NCI-H187 (cell line): ENCODE data around the gene DHH.
"Not testable (repeated sequence)": the region's sequence is repeated elsewhere in the genome, so short reads cannot be mapped to it uniquely, and the experiment has no call there.

ENCODE experiments used
- DNase-seq, 2 experiments: peaks; one replicate each; lab custom pipeline; 2025; lab: John Stamatoyannopoulos, UW

DHH gene

GRCh38 chr12:49094160-49094974 is at the start of gene DHH:
DHH (minus strand) TSS chr12:49094801; CDS start chr12:49094512, 289 bp downstream.
- peak in 1 of 2 experiments; percentile 47 for DNase-seq

- no peak for DNase-seq
Measured at GRCh38 chr12:49144384-49144783, 49.8 kb upstream of the DHH start.

GRCh38 chr12:49138999-49139398 is 44.4 kb upstream of the DHH start:
- DNase-seq = no peak

GRCh38 chr12:49138587-49138986 is 44.0 kb upstream of the DHH start:
- DNase-seq = no peak

GRCh38 chr12:49137476-49137875 is 42.9 kb upstream of the DHH start:
- no peak for DNase-seq

- DNase-seq = not testable (repeated sequence)
Measured at GRCh38 chr12:49136997-49137396, 42.4 kb upstream of the DHH start.

- no peak for DNase-seq
Measured at GRCh38 chr12:49133590-49133989, 39.0 kb upstream of the DHH start.

- no peak for DNase-seq
Measured at GRCh38 chr12:49133014-49133413, 38.4 kb upstream of the DHH start.

GRCh38 chr12:49131894-49132461 is 37.4 kb upstream of the DHH start:
- DNase-seq = no peak

- peak; percentile 92 to 97 for DNase-seq
Measured at GRCh38 chr12:49131051-49131893, 36.7 kb upstream of the DHH start, which contains the start of gene TUBA1B. TUBA1B (minus strand) TSS chr12:49131395; CDS start chr12:49131300, 95 bp downstream.

- peak; percentile 90 to 91 for DNase-seq
Measured at GRCh38 chr12:49130151-49131050, 35.8 kb upstream of the DHH start.

GRCh38 chr12:49129332-49130150 is 34.9 kb upstream of the DHH start:
- no peak for DNase-seq

- DNase-seq = not testable (repeated sequence)
Measured at GRCh38 chr12:49127971-49128370, 33.4 kb upstream of the DHH start.

GRCh38 chr12:49126852-49127763 is 32.5 kb upstream of the DHH start:
- DNase-seq = no peak

GRCh38 chr12:49121047-49121696 is 26.6 kb upstream of the DHH start:
- no peak for DNase-seq

GRCh38 chr12:49111206-49111605 is 16.6 kb upstream of the DHH start:
- no peak for DNase-seq

- DNase-seq = peak; percentile 98
Measured at GRCh38 chr12:49110464-49111155, 16.0 kb upstream of the DHH start, which contains the start of gene LMBR1L. LMBR1L (minus strand) TSS chr12:49110847; CDS start chr12:49110555, 292 bp downstream.
